ENCODE measurements around the gene EID3.

EID3 gene

DNA sequence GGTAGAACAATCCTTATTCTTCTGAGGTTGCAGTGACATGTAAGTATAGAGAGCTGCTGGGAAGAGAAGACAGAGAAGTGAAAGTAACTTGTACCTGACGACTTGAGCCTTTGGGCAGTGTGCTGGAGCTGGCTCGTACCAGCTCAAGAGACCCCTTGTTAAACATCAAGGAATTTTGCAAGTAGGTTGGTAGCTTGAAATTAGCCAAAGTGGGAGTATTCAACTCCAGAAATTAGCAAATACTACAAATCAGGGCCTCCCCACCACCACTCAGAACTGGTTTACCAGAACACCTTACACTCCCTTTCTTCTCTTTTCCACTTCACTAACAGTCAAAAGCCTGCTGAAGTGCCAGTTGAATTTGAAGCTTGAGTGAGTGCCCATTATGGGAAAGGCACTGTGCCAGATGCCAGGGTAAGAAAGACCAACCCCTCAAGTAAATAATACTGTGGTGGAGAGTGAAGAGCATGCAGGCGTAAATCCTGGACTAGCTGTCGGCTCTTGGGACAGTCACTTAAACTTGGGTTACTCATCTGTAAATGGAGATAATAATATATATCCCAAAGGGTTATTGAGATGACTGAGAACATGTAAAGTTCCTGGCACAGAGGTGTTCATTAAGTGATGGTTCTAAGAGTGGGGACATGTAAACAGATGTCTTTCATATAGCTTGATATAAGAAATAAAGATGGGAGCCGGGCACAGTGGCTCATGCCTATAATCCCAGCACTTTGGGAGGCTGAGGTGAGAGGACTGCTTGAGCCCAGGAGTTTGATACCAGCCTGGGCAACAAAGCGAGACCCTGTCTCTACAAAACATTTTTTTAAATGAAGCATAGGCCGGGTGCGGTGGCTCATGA, 27.0 kb upstream of the EID3 start:
- H3K27ac ChIP-seq (ENCODE audit: low read depth, low read length): no peak overlapping the region
- no peak overlapping the region for H3K9ac ChIP-seq (ENCODE audit: low read length)

DNA sequence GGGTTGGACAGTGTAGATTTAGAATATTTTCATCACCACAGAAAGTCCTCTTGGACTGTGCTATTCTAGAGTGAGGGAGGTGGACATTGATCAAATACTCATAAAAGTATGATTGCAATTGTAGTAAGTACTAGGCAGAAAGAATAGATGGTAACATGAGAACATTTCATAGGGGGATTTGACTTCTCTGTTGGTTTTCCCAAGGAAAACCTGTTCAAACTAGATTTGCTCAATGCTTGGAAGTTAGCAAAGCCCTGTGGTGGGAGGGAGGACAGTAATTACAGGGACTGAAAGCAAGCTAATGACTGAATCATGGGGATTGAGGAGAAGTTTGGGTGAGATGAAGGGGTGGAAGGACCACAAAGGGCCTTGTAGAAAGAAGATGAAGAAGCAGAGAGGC, 24.4 kb upstream of the EID3 start:
- H3K27ac ChIP-seq (ENCODE audit: low read depth, low read length): no peak overlapping the region
- no peaks in the 10 kb centered on the region for H3K27me3 ChIP-seq (ENCODE audit: control insufficient read depth, insufficient read depth, low read length)
- peaks cover 3% of the 10 kb centered on the region; the same call in 1 of the 2 replicates for H3K4me1 ChIP-seq (ENCODE audit: control insufficient read depth, insufficient read depth, low read length)
- H3K9ac ChIP-seq (ENCODE audit: low read length): no peak overlapping the region
- peaks cover 4% of the 10 kb centered on the region; the same call in 1 of the 2 replicates for H3K9me3 ChIP-seq (ENCODE audit: control insufficient read depth, insufficient read depth, low read depth, low read length)
- no peaks in the 10 kb centered on the region for H3K36me3 ChIP-seq (ENCODE audit: control insufficient read depth, insufficient read depth, low read length)
- no peak overlapping the region for H3K4me3 ChIP-seq (ENCODE audit: low read depth, low read length)

More for the DNA sequence above, 27.0 kb upstream of the EID3 start:
- Histone ChIP-seq H3K9me3 (ENCODE audit: control insufficient read depth, insufficient read depth, low read depth, low read length) (peaks cover 2% of the 10 kb centered on the region; the same call in 1 of the 2 replicates), H3K4me3 (ENCODE audit: low read depth, low read length) (no peak overlapping the region), H3K4me1 (ENCODE audit: control insufficient read depth, insufficient read depth, low read length) (peaks cover 3% of the 10 kb centered on the region; the same call in 1 of the 2 replicates), H3K36me3 (ENCODE audit: control insufficient read depth, insufficient read depth, low read length) (no peaks in the 10 kb centered on the region), H3K27me3 (ENCODE audit: control insufficient read depth, insufficient read depth, low read length) (no peaks in the 10 kb centered on the region)

DNA sequence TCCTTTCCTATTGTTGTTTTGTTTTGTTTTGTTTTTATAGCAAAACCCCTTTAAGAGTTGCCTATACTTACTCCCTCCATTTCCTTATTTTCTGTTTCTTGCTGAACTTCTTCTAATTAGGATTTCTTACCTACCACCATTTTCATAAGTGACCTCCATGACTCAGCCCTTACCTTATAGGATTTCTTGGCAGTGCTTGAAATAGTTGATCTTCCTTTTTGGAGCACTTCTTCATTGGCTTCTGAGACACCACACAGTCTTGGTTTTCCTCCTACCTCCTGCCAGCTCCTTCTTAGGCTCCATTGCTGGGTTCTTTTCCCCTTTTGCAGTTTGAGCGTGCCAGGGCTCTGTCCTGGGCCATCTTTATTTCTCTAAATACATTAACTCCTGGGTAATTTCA, 23.4 kb upstream of the EID3 start:
- no peaks in the 10 kb centered on the region for H3K36me3 ChIP-seq (ENCODE audit: control insufficient read depth, insufficient read depth, low read length)
- H3K27ac ChIP-seq (ENCODE audit: low read depth, low read length): no peak overlapping the region
- H3K9me3 ChIP-seq (ENCODE audit: control insufficient read depth, insufficient read depth, low read depth, low read length): peaks cover 4% of the 10 kb centered on the region; the same call in 1 of the 2 replicates
- H3K27me3 ChIP-seq (ENCODE audit: control insufficient read depth, insufficient read depth, low read length): no peaks in the 10 kb centered on the region
- H3K4me3 ChIP-seq (ENCODE audit: low read depth, low read length): no peak overlapping the region
- H3K4me1 ChIP-seq (ENCODE audit: control insufficient read depth, insufficient read depth, low read length): peaks cover 3% of the 10 kb centered on the region; the same call in 1 of the 2 replicates
- no peak overlapping the region for H3K9ac ChIP-seq (ENCODE audit: low read length)

DNA sequence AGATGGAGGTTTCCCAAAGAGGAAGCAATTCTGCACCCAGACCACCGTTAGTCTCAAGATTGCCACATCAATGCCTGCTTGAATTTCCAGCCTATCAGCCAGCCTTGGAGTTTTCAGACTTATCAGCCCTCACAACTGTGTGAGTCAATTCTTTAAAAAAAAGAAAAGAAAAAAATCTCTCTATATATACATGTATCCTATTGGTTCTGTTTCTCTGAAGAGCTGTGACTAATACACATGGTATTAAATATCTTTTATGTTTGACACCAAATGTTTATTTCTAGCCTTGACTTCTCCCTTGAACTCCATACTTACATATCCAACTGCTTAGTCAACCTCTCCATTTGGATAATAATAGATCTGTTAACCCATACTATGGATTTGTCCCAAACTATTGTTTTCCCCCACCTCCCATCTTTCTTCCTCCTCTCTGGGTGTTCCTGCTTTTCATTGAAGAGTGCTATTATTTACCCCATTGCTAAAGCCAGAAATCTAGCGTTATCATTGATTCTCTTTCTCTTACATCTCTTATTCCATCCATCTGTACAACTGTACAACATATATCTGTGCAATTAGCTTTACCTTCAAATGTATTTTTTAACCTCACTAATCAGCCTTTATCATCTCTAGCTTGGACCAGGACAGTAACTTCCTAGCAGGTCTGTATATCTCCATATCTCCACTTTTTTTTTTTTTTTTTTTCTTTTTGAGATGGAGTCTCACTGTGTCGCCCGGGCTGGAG, 22.7 kb upstream of the EID3 start:
- Histone ChIP-seq H3K27me3 (ENCODE audit: control insufficient read depth, insufficient read depth, low read length) (no peaks in the 10 kb centered on the region), H3K4me1 (ENCODE audit: control insufficient read depth, insufficient read depth, low read length) (peaks cover 5% of the 10 kb centered on the region), H3K36me3 (ENCODE audit: control insufficient read depth, insufficient read depth, low read length) (no peaks in the 10 kb centered on the region), H3K4me3 (ENCODE audit: low read depth, low read length) (no peak overlapping the region), H3K9ac (ENCODE audit: low read length) (no peak overlapping the region), H3K9me3 (ENCODE audit: control insufficient read depth, insufficient read depth, low read depth, low read length) (peaks cover 4% of the 10 kb centered on the region; the same call in 1 of the 2 replicates), H3K27ac (ENCODE audit: low read depth, low read length) (no peak overlapping the region)

DNA sequence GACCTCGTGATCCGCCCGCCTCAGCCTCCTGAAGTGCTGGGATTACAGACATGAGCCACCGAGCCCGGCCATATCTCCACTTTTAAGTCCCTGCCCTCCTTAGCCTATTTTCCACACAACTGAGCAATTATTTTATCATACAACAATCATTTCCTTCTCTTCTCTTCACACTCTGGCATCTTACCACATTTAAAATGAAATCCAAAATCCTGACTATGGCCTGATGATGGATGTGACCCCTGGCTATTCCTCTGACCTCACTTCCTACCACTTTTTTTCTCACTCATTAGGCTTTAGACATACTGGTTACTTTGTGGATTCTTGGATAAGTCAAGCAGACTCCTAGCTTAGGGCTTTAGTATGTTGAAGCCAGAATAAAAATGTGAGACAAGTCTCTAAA, 21.9 kb upstream of the EID3 start:
- no peak overlapping the region for H3K9ac ChIP-seq (ENCODE audit: low read length)
- H3K27me3 ChIP-seq (ENCODE audit: control insufficient read depth, insufficient read depth, low read length): no peaks in the 10 kb centered on the region
- peaks cover 13% of the 10 kb centered on the region for H3K4me1 ChIP-seq (ENCODE audit: control insufficient read depth, insufficient read depth, low read length)
- H3K36me3 ChIP-seq (ENCODE audit: control insufficient read depth, insufficient read depth, low read length): no peaks in the 10 kb centered on the region
- H3K4me3 ChIP-seq (ENCODE audit: low read depth, low read length): no peak overlapping the region
- peaks cover 4% of the 10 kb centered on the region; the same call in 1 of the 2 replicates for H3K9me3 ChIP-seq (ENCODE audit: control insufficient read depth, insufficient read depth, low read depth, low read length)
- no peak overlapping the region for H3K27ac ChIP-seq (ENCODE audit: low read depth, low read length)

DNA sequence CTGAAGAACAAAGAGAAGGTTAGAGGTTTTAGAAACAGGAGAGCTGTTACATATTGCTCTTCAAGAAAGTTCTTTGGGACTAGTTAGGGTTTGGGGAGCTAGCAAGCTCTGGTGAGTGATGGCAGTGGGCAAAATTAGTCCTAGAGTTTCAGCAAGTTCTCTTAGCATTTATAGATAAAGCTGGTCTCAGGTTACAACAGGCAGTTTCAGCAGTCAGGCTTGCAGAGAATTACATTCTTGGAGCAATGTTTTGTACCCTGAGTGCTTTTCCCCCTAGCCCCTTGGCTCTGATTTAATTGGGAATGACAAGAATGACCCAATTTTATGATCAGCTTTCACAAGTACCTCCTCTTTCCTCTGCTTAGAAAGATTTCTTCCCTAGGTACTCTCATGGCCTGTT, 21.4 kb upstream of the EID3 start:
- Histone ChIP-seq H3K36me3 (ENCODE audit: control insufficient read depth, insufficient read depth, low read length) (no peaks in the 10 kb centered on the region), H3K27ac (ENCODE audit: low read depth, low read length) (no peak overlapping the region), H3K4me1 (ENCODE audit: control insufficient read depth, insufficient read depth, low read length) (peaks cover 13% of the 10 kb centered on the region), H3K27me3 (ENCODE audit: control insufficient read depth, insufficient read depth, low read length) (no peaks in the 10 kb centered on the region), H3K9me3 (ENCODE audit: control insufficient read depth, insufficient read depth, low read depth, low read length) (peaks cover 4% of the 10 kb centered on the region; the same call in 1 of the 2 replicates), H3K4me3 (ENCODE audit: low read depth, low read length) (no peak overlapping the region), H3K9ac (ENCODE audit: low read length) (no peak overlapping the region)

DNA sequence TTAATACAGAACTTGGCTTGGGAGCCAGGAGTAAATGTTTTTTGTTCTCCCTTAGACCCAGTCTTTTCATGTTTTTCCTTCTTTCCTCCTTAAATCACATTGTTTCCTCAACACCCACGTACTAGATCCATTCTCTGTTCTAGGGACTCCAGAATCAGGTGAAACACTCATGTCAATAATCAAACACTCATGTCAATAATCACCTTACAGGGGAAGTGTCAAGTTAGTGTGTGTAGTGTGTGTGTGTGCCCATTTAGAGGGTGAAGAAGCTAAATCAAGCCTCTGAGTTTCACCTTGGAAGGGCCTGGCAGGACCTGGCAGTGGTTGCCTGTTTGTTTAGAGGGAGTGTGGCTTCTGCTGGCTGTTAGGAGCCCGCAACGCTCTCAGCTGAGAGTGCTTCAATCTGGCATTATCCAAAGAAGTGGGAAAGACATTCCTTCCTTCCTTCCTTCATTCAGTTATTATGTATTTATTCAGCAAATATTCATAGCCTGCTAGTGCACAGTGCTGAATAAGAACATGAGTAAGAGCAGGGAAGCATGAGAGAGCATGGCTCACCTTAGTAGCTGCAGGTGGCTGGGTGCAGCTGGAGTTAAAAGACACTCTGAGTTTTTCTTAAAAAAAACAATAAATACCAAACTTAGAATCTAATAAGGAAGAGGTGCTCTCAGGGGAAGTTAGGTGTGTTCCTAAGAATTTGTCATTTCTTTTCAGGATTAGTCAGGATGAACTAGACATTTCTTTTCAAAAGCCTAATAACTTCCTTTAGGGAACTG, 17.6 kb upstream of the EID3 start:
- peaks cover 2% of the 10 kb centered on the region; the same call in 1 of the 2 replicates for H3K9me3 ChIP-seq (ENCODE audit: control insufficient read depth, insufficient read depth, low read depth, low read length)
- H3K27me3 ChIP-seq (ENCODE audit: control insufficient read depth, insufficient read depth, low read length): no peaks in the 10 kb centered on the region
- peaks cover 12% of the 10 kb centered on the region; the same call in 1 of the 2 replicates for H3K36me3 ChIP-seq (ENCODE audit: control insufficient read depth, insufficient read depth, low read length)
- peak overlapping the region; percentile 89; the same call in 1 of the 2 replicates for H3K4me3 ChIP-seq (ENCODE audit: low read depth, low read length)
- H3K9ac ChIP-seq (ENCODE audit: low read length): peak overlapping the region; percentile 94
- H3K4me1 ChIP-seq (ENCODE audit: control insufficient read depth, insufficient read depth, low read length): peaks cover 22% of the 10 kb centered on the region
- peak overlapping the region; percentile 93 for H3K27ac ChIP-seq (ENCODE audit: low read depth, low read length)

DNA sequence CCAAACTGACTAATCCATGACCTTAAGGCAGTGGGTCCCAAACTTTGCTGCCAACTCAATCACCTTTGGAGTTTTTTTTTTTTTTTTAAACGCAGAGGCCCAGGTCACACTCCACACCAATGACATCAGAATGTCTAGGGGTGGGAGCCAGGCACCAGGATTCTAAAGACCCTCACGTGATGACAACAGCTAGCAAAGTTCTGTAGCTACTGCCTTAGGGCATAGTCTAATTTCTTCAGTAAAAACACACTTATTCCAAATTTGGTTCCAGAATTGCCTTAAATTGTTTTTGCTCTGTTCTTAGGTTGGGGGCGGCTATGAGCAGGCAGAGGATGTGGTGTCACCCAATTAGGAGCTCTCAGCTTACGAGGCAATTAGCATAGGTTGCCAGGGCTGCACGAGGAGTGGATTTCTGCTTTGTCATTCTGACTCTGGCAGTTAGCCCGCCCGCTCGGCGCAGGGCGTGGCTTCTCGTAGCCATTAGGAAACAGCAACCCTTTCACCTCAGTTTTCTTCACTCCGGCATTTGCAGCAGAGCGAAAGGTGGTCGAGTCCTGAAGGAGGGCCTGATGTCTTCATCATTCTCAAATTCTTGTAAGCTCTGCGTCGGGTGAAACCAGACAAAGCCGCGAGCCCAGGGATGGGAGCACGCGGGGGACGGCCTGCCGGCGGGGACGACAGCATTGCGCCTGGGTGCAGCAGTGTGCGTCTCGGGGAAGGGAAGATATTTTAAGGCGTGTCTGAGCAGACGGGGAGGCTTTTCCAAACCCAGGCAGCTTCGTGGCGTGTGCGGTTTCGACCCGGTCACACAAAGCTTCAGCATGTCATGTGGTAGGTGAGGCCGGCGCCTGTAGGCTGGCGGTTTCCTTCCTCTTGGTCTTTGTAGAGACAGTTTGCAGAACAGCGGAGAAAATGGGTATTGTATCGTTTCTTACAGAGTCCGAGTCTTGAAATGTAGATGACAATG, 16.7 kb upstream of the EID3 start:
- peaks cover 15% of the 10 kb centered on the region; the same call in 1 of the 2 replicates for H3K36me3 ChIP-seq (ENCODE audit: control insufficient read depth, insufficient read depth, low read length)
- H3K9me3 ChIP-seq (ENCODE audit: control insufficient read depth, insufficient read depth, low read depth, low read length): peaks cover 2% of the 10 kb centered on the region; the same call in 1 of the 2 replicates
- no peaks in the 10 kb centered on the region for H3K27me3 ChIP-seq (ENCODE audit: control insufficient read depth, insufficient read depth, low read length)
- H3K27ac ChIP-seq (ENCODE audit: low read depth, low read length): peak overlapping the region; percentile 93
- peak overlapping the region; percentile 94 for H3K9ac ChIP-seq (ENCODE audit: low read length)
- peaks cover 23% of the 10 kb centered on the region for H3K4me1 ChIP-seq (ENCODE audit: control insufficient read depth, insufficient read depth, low read length)
- peak overlapping the region; percentile 89 for H3K4me3 ChIP-seq (ENCODE audit: low read depth, low read length)

DNA sequence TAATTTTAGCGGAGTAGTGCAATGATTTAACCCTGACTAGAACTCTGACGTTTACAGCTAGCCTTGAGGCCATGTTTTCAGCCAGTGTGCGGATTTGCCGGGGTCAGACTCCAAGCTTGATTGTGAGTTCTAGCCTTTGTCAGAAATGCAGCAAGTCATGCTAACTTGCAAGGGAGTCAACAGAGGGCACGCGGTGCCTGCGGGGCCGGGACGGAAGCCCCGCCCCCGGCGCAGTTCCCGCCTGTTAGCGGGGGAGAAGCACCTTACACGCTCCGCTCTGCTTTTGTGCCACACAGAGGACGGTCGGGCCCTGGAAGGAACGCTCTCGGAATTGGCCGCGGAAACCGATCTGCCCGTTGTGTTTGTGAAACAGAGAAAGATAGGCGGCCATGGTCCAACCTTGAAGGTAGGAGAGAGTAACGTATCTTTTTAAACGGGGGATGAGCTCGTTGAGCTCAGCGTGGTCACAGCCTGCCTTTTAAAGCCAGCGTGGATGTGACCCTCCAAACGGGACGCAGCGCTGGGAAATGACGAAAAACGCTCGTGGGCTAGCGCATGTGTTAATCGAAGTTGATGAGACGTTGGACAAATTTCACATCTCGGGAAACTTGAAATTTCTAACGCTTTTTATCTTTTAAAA, 14.8 kb upstream of the EID3 start:
- Histone ChIP-seq H3K9ac (ENCODE audit: low read length) (peak overlapping the region; percentile 94), H3K36me3 (ENCODE audit: control insufficient read depth, insufficient read depth, low read length) (peaks cover 32% of the 10 kb centered on the region; the same call in 1 of the 2 replicates), H3K4me3 (ENCODE audit: low read depth, low read length) (peak overlapping the region; percentile 89), H3K9me3 (ENCODE audit: control insufficient read depth, insufficient read depth, low read depth, low read length) (no peaks in the 10 kb centered on the region), H3K4me1 (ENCODE audit: control insufficient read depth, insufficient read depth, low read length) (peaks cover 34% of the 10 kb centered on the region), H3K27me3 (ENCODE audit: control insufficient read depth, insufficient read depth, low read length) (no peaks in the 10 kb centered on the region), H3K27ac (ENCODE audit: low read depth, low read length) (peak overlapping the region; percentile 5)
